B cell (primary cell): ENCODE data around the gene SLC24A3.

Experiments used
- CTCF ChIP-seq: fragments of 200-600 bp; IDR thresholded peaks from one replicate; pipeline ENCODE4 v1.8.0; 2022; ENCODE audit warnings: antibody characterized with exemption, mild to moderate bottlenecking
- EZH2 ChIP-seq: IDR thresholded peaks from 2 replicates; pipeline ENCODE4 v1.6.1; 2012; ENCODE audit warnings: borderline replicate concordance, low read depth, mild to moderate bottlenecking, moderate library complexity, low read length; ENCODE audit not compliant: insufficient read depth, poor library complexity, severe bottlenecking

- TF ChIP-seq CTCF (no peak), EZH2 (no peak)
Observed at GRCh38 chr20:19617256-19617655, 404.8 kb downstream of the SLC24A3 start.
